HG02642 (cell line): ENCODE measurements around the gene CNTNAP2.
"Not testable (repeated sequence)": the region's sequence is repeated elsewhere in the genome, so short reads cannot be mapped to it uniquely, and the experiment has no call there.

Source experiments
- ATAC-seq: cut with Tn5 transposase; IDR thresholded peaks from one replicate; pipeline ENCODE4 v1.9.1; 2021; ENCODE audit warnings: mild to moderate bottlenecking; ENCODE audit not compliant: unreplicated experiment, poor library complexity

CNTNAP2 gene

GRCh38 chr7:147737559-147738214 lies 1621.1 kb downstream of the CNTNAP2 start:
- not testable (repeated sequence) for ATAC-seq

GRCh38 chr7:147742301-147742700 lies 1625.7 kb downstream of the CNTNAP2 start:
- no peak for ATAC-seq

DNA sequence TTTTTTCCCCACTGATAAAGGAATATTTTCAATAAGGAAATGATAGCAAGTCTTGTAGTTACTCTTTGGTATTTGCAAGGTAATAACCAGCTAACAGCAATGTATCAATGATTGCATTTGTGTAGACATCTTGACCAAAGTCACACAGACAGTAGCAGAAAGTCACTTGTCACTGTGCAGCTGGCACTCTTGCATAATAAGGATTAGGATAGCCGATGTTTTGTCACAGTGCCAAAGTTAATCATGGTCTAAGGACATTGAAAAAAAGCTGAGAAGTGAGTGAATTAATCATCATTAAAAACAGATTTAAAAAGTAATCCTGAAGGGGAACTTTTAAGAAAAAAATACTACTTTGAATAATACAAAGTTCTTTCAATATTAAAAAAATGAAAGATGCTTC lies 1639.7 kb downstream of the CNTNAP2 start:
- no peak for ATAC-seq

DNA sequence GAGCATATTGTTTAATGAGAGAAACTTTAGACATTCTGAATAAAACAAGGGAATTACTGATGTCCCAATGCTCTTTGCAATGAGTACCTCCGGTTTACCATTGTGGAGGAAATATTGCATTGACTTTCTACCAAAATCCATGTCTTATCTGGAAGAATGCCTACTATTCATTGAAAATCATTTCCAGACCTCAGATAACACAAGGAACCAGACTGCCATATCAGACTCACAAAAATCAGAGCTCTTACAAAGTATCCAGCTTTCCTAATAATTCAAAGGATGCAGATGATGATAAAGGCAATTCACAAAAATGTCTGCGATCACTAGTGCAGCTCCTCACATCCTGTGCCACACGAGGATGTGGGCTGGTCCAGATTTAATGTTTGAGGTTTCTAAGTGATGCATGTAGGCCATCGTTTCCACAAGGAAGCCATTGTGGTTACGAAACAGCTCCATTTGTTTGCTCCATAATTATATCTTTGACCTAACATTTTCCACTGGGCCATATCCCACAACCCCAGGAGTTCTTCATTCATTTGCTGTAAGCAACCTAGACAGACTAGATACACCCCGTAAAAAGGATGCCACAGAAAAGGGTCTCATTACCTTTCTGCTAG lies 1642.8 kb downstream of the CNTNAP2 start:
- no peak for ATAC-seq

DNA sequence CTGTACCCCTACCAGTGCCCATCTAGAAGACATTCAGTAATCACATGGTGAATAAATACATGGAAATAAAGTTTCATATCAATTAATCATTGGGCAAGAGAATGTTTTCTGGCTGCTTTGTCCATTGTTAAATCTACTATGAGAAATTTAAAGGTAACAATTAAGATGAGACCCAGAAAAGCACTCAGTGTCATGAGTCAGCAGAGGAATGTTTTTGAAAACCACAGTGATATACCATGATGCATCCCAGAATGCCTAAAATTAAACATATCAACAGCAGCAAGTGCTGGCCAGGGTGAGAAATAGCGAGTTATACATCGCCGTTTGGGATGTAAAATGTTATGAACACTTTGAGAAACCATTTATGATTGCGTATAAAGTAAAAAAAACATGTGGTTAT lies 1648.7 kb downstream of the CNTNAP2 start:
- ATAC-seq: no peak

DNA sequence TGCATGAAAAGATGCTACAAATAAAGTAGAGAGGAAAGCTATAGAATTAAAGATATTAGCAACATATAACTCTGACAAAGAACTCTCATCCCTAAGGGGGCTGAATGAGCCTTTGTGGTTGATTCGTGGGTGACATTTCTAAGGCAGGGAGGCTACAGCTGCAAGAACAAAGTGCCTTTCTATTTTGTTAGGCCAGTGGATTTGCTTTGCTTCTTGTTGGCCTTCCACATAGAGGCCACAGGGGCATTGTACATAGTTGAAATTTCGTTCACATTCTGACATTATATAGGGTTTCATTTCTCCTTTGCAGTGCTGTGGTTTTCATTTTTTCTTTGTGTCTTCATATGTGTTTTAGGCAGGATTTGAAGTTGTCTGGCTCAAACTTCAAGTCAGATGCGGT lies 1654.7 kb downstream of the CNTNAP2 start:
- no peak for ATAC-seq

GRCh38 chr7:147774461-147774860 lies 1657.9 kb downstream of the CNTNAP2 start:
- no peak for ATAC-seq

DNA sequence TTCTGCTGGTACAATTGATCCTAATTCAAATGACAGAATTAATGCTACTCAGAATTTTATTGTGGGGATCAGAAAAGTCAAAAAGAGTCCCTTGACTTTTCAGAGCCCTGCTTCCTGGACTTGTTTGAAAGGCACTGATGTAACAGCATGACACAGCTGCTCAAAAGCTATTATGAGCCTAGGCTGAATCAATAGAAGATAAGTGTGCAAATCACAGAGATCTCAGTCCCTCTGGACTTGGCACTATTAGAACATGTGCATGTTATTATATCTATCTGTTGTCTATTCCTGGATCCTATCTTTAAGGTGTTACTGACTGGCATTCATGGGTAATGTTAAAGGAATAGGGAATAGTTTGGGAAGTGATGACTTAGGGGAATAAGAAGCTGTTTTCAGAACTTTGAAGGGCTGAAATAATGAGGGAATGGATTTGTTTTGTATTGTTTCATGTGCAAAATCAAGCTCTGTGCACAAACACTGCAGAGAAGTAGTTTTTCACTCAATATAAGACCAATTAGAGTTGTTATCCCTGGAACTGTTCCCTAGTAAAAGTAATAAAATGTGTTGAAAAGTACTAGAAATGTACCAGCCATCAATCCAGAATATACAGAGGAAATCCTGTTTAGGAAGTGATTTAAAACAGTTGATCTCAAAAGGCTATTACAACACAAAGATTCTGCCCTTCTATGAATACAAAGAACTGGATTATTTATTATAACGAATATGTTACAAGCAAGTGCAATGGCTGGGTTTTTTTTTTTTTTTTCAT lies 1659.1 kb downstream of the CNTNAP2 start:
- ATAC-seq: no peak

DNA sequence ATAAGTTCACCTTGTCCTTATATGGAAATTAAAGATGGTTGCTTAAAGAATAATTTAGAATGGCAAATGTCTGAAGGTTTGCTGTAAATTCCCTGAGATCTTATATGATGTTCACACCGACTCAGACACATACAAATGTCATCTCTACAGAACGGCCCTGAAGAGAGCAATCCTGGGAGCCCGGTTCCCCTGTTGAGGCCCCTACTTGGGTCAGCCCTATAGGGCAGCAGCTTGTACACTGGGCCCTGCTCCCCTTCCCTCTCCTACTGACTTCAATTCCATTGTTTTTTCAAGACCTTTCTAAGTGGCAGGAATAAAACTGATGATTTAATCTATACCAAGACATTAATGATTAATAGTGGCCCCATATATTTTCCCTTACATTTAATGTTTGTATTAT lies 1660.7 kb downstream of the CNTNAP2 start:
- ATAC-seq: no peak

- no peak for ATAC-seq
These were observed 1663.3 kb downstream of the CNTNAP2 start for GRCh38 chr7:147779949-147780348.

- ATAC-seq: no peak
These were observed 1680.0 kb downstream of the CNTNAP2 start for GRCh38 chr7:147796581-147796980.

DNA sequence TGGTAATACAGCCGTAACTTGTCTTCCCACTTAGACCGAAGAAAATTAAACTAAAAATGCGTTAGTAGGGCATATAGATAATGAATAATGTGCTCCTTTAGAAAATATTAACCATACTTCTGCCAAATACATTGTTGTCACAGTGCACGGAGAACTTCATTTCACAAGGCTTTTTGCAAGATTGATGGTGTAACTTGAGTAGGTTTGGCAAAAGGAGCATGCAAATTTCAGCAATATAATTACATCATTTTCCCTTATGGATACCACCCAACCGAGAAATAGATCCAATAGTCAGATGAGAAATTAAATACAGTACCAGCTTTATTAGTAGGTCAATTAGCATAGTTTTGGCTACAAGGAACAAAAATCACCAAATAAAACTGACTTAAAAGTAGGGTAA lies 1681.4 kb downstream of the CNTNAP2 start:
- no peak for ATAC-seq

- ATAC-seq: not testable (repeated sequence)
These were observed 1685.2 kb downstream of the CNTNAP2 start for GRCh38 chr7:147801762-147802161.

DNA sequence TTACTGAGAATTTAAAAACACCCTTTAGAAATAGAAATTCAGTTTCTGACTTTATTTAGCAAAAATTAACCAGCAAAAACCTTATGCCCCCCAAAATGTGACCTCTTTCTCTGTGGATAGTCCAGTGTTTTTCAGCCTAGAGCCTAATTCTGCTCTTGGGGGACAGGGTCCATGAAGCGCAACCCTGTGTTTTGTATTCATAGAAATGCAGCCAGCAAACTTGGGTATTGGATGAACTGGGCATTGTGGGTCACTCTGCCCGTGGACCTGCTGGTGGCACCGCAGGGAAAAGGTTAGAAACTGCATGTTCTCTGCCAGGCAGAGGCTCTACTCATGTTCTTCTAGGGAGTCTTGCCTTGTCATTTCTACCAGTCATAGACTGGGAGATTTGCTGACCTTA lies 1686.5 kb downstream of the CNTNAP2 start:
- no peak for ATAC-seq

DNA sequence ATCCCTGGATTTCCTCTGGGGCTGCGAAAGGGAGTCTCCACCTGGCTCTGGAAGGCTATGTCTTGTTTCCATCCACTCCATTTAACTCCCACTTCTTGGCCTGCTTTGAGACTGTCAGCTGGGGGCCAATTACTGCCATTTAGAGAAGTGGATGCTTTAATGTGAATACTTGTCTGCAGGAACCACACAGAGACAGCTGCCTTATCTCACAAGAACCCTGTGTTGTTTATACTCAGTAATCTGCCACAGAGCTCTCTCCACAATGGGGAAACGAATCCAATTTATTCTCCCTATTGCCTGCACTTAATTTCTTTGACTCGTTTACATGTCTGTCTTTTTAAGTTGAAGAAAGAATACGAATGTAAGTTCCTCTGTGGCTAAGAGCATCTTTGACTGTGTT lies 1687.0 kb downstream of the CNTNAP2 start:
- no peak for ATAC-seq

GRCh38 chr7:147804032-147804431 lies 1687.4 kb downstream of the CNTNAP2 start:
- no peak for ATAC-seq

GRCh38 chr7:147805996-147806576 lies 1689.5 kb downstream of the CNTNAP2 start:
- no peak for ATAC-seq

- no peak for ATAC-seq
These were observed 1693.2 kb downstream of the CNTNAP2 start for GRCh38 chr7:147809786-147810185.

GRCh38 chr7:147810269-147810668 lies 1693.7 kb downstream of the CNTNAP2 start:
- no peak for ATAC-seq

- ATAC-seq: no peak
These were observed 1695.3 kb downstream of the CNTNAP2 start for GRCh38 chr7:147811923-147812322.

GRCh38 chr7:147813316-147813715 lies 1696.7 kb downstream of the CNTNAP2 start:
- ATAC-seq: no peak
